Stimulated activated CD8-positive, alpha-beta memory T cell treated with anti-CD3 and anti-CD28 coated beads, Interleukin-12 subunit alpha, Interleukin-12 subunit beta, amount 100 ng/mL, for 1 hour (primary cell): ENCODE measurements around the gene WFS1.

Source experiments
- DNase-seq: peaks from one replicate; pipeline ENCODE4 v3.0.0-alpha.2; 2020; ENCODE audit warnings: low read depth

The WFS1 gene

GRCh38 chr4:6235901-6236640 lies 33.6 kb upstream of the WFS1 start:
- DNase-seq, result no peak

GRCh38 chr4:6236816-6237390 lies 32.7 kb upstream of the WFS1 start:
- no peak for DNase-seq

GRCh38 chr4:6239486-6239885 lies 30.2 kb upstream of the WFS1 start:
- no peak for DNase-seq

GRCh38 chr4:6239968-6240367 lies 29.7 kb upstream of the WFS1 start:
- no peak for DNase-seq

GRCh38 chr4:6241062-6241845 lies 28.4 kb upstream of the WFS1 start:
- no peak for DNase-seq

- DNase-seq, result no peak
Observed at GRCh38 chr4:6242271-6243029, 27.2 kb upstream of the WFS1 start.

- DNase-seq, result no peak
Observed at GRCh38 chr4:6245246-6246169, 24.1 kb upstream of the WFS1 start.

GRCh38 chr4:6246170-6246634 lies 23.4 kb upstream of the WFS1 start:
- no peak for DNase-seq

GRCh38 chr4:6248394-6248793 lies 21.3 kb upstream of the WFS1 start:
- no peak for DNase-seq

- no peak for DNase-seq
Observed at GRCh38 chr4:6250235-6250983, 19.2 kb upstream of the WFS1 start.

- no peak for DNase-seq
Observed at GRCh38 chr4:6250984-6251295, 18.7 kb upstream of the WFS1 start.

GRCh38 chr4:6251365-6251764 lies 18.3 kb upstream of the WFS1 start:
- DNase-seq, result no peak

- no peak for DNase-seq
Observed at GRCh38 chr4:6252051-6252450, 17.6 kb upstream of the WFS1 start.

- no peak for DNase-seq
Observed at GRCh38 chr4:6253111-6253510, 16.5 kb upstream of the WFS1 start.

GRCh38 chr4:6253961-6254360 lies 15.7 kb upstream of the WFS1 start:
- DNase-seq, result no peak

- no peak for DNase-seq
Observed at GRCh38 chr4:6256141-6256540, 13.5 kb upstream of the WFS1 start.

- DNase-seq, result no peak
Observed at GRCh38 chr4:6257247-6258025, 12.2 kb upstream of the WFS1 start.

- DNase-seq, result no peak
Observed at GRCh38 chr4:6258026-6258360, 11.7 kb upstream of the WFS1 start.

GRCh38 chr4:6258741-6259140 lies 10.9 kb upstream of the WFS1 start:
- DNase-seq, result no peak

GRCh38 chr4:6259886-6260285 lies 9.8 kb upstream of the WFS1 start:
- no peak for DNase-seq
